Right ventricle myocardium inferior (tissue), 1 donor: ENCODE data around the gene DPEP1. TPM values are rescaled to one million over a fixed set of nuclear protein-coding genes. Genes with fewer than 3 reads are reported as not detected.
"Not testable (repeated sequence)": the region's sequence is repeated elsewhere in the genome, so short reads cannot be mapped to it uniquely, and the experiment has no call there.

Experiments used
- ATAC-seq: fragments of 200-7000 bp; cut with Tn5 transposase; one replicate; pipeline ENCODE4 v1.9.1; 2020; ENCODE audit warnings: mild to moderate bottlenecking, moderate library complexity
- DNase-seq: peaks from one replicate; pipeline ENCODE4 v3.0.0; 2021; ENCODE audit errors: missing footprints
- intact Hi-C: fragments of 100-400 bp; cut with DNase I; formaldehyde crosslinking; loops from one replicate; pipeline ENCODE4 v1.11.0; 2022
- total RNA-seq: library from RNA; stranded (reverse); fragmentation: NEBNext Ultra II Directional; extraction: Animal tissue kit (Norgen Biotek cat#: 25700); gene quantifications from one replicate; pipeline ENCODE4 v1.2.1, GENCODE V29; 2021
- donor health status: DM: no; HTN: yes; CAD: no; lungs with severe emphysema.

Gene DPEP1
- total RNA-seq, 1 donor from 2014 or later: not detected

DNA sequence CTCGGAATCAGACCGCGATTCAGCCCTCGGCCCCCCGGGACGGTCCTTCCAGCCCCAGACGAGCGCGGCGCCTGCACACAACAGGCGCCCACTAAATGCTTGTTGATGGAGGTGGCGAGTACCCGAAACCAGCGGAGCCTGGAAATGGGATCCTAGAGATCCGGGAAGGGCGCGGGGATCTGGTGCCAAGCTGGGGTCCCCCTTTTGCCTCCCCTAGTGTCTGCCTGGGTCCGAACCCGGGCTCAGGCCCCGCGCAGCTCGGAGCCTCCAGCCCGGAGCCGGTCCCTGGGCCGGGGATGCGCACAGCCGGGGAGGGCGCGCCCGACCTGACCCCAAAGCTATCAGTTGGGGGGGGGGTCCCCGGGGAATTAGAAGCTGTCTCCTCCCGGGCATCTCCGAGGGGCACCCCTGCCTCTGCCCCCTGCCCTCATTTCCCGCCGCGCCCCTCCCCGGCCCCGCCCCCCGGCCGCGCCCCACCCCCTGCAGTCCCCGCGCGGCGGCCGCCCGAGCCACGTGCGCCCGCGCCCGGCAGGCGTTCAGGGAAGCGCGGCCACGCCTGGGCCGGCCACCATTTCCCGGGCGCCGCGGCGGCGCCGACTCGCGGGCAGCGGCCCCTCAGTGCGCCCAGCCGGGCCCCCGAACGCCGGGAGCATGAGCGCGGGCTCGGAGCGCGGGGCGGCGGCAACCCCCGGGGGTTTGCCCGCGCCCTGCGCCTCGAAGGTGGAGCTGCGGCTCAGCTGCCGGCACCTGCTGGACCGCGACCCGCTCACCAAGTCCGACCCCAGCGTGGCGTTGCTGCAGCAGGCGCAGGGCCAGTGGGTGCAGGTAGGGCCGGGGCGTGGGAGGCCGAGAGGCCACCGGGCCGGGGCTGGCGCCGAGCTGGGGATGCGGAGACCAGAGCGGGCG lies 37.9 kb upstream of the DPEP1 start, which contains the start of gene CPNE7:
CPNE7 (plus strand) TSS at position 512 of the 906 bp plus-strand sequence; CDS start at position 652, 140 bp downstream.
- no peak for ATAC-seq
- intact Hi-C loops: loop anchor here (10.0 kb wide), 1 partner anchor 69 kb away; no protein-coding TSS in a partner anchor

DNA sequence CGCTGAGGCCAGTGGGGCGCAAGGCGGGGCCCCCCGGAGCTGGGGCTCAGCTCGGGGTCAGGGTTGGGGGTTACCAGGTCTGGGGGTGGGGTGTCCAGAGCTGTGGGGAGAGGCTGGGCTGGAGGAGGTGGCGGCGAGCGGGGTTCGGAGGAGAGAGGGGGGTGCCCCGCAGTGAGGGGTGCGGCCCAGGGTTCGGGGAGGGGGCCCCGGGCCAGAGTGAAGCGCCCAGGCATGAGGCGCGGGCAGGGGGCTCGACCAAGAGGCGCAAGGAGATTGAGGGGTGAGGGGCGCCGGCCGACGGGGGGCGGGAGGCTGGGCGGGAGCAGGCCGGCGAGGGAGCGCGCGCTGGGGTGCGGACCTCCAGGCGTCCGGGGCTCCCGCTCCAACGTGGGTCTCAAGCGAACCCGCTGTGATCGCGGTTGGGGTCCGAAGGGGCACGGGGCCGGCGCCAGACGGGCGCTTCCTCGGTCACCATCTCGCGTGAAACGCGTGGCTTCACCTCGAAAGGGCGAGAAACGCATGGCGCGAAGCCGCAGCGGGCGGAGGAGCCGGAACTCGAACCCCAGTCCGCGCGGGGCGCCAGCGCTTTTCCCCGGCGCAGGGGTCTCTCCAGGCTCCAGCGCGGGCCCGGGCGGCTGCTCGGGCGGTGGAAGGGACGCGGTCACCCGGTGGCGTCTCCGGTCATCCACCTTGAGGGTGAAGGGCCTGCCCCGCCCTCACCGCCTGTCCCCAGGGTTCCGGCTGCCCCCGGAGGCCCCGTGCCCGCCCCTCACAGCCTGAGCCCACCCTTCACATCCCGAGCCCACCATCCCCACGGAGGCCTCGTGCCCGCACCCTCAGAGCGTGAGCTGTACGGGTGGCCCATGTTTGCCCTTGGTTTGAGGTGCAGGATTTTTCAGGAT lies 37.0 kb upstream of the DPEP1 start:
- intact Hi-C loops: loop anchor here (10.0 kb wide), 1 partner anchor 68 kb away; no protein-coding TSS in a partner anchor
- DNase-seq (no peak), ATAC-seq (no peak)

More for the DNA sequence above, 37.9 kb upstream of the DPEP1 start, which contains the start of gene CPNE7:
- no peak for DNase-seq

DNA sequence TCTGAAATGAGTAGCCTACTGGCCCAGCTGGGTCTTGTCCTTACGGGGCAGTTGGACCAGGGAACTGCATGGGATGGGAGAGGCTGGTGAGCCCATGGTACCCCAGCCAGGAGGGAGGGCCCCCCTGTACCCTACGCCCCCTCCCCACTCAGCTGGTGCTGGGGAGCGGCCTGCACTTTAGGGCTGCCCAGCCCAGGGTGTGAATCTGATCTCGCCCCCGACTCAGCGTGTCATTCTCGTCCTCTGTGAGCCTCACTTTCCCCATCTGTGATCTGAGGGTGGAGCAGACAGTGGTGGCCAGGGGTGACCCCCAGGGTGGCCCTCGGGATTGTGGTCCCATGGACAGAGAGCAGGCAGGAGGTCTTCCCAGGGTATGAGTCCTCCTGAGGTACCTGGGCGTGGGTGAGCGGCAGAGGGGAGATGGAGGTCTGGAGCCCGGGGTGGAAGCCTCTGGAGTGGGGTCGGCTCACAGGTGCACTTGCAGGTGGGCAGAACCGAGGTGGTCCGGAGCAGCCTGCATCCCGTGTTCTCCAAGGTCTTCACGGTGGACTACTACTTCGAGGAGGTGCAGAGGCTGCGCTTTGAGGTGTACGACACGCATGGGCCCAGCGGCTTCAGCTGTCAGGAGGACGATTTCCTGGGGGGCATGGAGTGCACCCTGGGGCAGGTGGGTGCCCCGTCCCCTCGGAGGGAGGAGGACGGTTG lies 36.2 kb upstream of the DPEP1 start:
- ATAC-seq (no peak), DNase-seq (peak; percentile 39)
- intact Hi-C loops: loop anchor here (10.0 kb wide), 1 partner anchor 68 kb away; no protein-coding TSS in a partner anchor

DNA sequence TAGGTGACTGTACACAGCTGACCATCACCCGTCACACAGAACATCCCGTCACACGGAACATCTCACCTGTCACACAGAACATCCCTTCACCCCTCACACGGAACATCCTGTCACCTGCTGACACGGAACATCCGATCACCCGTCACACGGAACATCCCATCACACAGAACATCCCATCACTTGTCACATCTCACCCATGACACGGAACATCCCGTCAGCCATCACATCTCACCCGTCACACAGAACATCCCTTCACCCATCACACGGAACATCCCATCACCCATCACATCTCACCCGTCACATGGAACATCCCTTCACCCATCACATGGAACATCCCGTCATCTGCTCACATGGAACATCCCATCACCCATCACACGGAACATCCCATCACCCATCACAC lies 34.1 kb upstream of the DPEP1 start:
- ATAC-seq (no peak), DNase-seq (no peak)
- intact Hi-C loops: loop anchor here (10.0 kb wide), 1 partner anchor 65 kb away; no protein-coding TSS in a partner anchor

- intact Hi-C loops: no loop called here
- DNase-seq (peak; percentile 42), ATAC-seq (no peak)
Observed at GRCh38 chr16:89581045-89581695, 32.3 kb upstream of the DPEP1 start.

GRCh38 chr16:89581861-89582563 lies 31.4 kb upstream of the DPEP1 start:
- ATAC-seq: no peak
- DNase-seq: no peak
- intact Hi-C loops: no loop called here

DNA sequence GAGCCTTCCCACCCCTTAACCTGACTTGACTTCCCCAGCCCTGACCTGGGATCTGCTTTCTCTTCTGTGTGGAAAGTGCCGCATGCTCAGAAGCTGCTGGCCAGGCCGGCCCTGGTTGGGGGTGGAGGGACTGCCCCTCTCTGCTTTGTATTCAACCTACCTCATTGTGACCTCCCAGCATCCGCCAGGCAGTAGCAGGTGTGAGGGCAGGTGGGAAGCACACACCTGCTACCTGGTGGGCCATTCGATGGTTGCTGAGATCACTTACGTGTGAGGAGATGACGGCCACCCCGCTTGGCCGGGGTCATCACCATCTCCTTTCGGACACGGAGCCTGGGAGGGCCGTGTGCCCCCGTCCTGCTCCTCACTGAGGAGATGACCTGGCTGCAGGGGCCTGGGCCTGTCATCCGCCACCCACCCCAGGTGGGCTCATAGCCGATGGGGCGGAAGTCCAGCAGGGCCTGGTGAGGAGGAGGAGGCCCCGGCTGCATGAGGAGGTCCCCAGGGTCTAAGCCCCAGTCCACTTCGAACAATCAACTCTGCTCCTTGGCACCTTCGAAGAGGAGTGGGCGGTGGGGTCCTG lies 30.7 kb upstream of the DPEP1 start:
- DNase-seq (no peak), ATAC-seq (no peak)
- intact Hi-C loops: no loop called here

DNA sequence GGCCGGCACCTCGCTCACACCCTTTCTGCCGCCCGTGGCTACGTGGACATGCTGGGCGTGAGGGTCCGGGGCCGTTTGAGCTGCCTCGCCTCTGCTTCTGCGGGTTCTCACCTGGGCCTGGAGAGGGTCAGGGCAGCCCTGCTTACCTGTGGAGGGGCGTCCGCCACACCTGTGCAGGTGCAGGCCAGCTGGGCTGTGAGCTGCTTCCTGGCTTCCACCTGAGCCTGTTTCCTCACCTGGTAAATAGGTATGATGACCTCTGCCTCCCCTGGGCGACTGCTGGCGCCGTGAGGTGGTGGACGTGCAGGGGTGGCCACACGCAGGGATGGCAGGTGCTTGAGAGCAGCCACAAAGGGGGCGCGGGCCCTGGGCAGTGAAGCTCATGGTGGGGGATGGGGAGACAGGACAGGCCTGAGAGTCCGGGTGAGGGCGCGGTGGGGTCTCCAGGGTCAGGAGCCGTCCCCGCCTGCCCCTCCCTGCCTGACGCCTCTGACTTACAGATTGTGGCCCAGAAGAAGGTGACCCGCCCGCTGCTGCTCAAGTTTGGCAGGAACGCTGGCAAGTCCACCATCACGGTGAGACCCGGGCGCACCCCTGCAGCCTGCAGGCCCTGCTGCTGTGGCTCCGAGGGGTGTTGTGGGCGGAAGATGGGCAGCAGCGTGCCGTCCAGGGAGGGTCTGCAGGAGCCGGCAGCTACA lies 30.1 kb upstream of the DPEP1 start:
- intact Hi-C loops: no loop called here

GRCh38 chr16:89583895-89584644 lies 29.4 kb upstream of the DPEP1 start:
- no peak for ATAC-seq
- intact Hi-C loops: no loop called here
- DNase-seq: peak; percentile 60

More for the DNA sequence above, 30.1 kb upstream of the DPEP1 start:
- ATAC-seq (peak; percentile 17), DNase-seq (peak; percentile 60)

DNA sequence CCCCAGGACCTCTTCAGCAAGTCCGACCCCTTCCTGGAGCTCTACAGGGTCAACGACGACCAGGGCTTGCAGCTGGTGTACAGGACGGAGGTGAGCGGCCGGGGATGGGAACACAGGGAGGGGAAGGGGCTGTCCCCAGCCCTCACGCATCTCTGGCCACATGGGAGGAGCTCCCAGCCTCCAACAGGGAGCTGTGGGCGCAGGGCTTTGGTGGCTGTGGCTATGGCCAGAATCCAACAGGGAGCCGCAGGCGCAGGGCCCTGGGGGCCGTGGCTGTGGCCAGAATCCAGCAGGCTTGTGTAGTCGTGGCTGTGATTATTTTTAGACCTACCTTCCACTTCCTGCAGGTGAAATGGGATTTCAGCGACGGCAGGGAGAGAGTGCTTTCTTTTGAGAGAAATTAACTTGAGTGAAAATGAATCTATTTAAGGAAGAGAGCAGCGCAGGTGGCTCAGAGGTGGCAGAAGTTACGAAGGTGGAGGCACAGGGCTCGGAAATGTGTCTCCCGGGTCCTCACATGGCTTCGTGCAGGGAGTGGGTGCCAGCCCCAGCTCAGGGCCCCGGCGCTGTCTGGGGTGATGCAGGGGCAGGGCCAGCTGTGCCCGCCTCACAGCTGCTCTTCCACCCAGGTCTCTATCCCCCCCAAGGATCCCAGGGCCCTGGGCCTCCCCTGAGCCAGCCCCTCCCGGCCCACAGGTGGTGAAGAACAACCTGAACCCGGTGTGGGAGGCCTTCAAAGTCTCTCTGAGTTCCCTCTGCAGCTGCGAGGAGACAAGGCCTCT lies 28.5 kb upstream of the DPEP1 start:
- ATAC-seq: no peak
- DNase-seq: peak; percentile 45
- intact Hi-C loops: no loop called here

DNA sequence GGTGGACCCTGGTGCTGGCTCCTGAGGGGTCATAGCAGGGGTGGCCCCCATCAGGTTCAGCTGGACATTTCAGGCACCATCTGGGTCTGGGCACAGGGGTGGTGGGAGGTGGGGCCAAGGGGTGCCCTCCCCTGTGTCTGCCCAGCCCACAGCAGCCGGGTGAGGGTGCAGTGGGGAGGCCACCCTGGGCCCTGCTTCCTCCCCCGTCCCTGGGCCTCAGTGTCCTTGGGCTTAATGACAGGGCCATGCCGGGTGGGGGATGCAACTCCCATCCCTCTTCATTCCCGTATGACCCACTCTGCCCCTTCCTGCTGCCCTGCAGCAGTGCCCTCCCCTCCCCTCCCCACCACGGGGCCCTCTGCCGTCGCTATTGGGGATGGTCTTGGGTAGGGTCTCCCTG lies 27.2 kb upstream of the DPEP1 start:
- intact Hi-C loops: no loop called here
- DNase-seq (no peak), ATAC-seq (no peak)

DNA sequence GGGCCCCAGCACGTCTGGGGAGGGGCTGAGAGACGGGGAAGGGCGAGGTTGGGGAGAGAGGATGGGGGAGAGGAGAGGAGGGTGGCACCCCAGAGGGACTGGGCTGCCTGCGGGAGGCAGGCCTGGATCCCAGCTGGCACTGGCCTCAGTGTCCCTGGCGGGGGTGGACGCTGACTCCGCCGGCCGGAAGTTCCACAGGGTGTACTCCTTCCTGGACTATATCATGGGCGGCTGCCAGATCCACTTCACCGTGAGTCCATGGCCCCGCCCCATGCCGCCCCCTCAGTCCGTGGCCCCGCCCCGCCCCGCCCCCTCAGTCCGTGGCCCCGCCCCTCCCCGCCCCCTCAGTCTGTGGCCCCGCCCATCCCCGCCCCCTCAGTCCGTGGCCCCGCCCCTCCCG lies 26.6 kb upstream of the DPEP1 start:
- intact Hi-C loops: no loop called here
- no peak for DNase-seq

DNA sequence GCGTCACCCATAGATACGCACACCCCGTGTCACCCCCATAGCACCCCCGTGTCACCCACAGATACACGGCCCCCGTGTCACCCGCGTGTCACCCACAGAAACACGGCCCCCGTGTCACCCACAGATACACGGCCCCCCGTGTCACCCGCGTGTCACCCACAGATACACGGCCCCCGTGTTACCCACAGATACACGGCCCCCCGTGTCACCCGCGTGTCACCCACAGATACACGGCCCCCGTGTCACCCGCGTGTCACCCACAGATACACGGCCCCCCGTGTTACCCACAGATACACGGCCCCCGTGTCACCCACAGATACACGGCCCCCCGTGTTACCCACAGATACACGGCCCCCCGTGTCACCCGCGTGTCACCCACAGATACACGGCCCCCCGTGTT lies 25.8 kb upstream of the DPEP1 start:
- ATAC-seq: not testable (repeated sequence)

More for the DNA sequence above, 26.6 kb upstream of the DPEP1 start:
- no peak for ATAC-seq

GRCh38 chr16:89588413-89589109 lies 24.9 kb upstream of the DPEP1 start:
- ATAC-seq (no peak), DNase-seq (no peak)
- intact Hi-C loops: no loop called here

More for the DNA sequence above, 25.8 kb upstream of the DPEP1 start:
- DNase-seq, intact Hi-C loops: not testable (repeated sequence)
